Pons (tissue), 1 donor: ENCODE measurements around the gene CELF2.

Experiments
- DNase-seq: peaks from one replicate; pipeline ENCODE4 v3.0.0-alpha.2; 2016; ENCODE audit warnings: low spot score

CELF2 gene

GRCh38 chr10:11023009-11023953 is 5.6 kb downstream of the CELF2 start:
- DNase-seq = no peak

GRCh38 chr10:11024596-11024995 is 6.9 kb downstream of the CELF2 start:
- DNase-seq = no peak

- DNase-seq = no peak
Measured at GRCh38 chr10:11025978-11026377, 8.3 kb downstream of the CELF2 start.

- DNase-seq = no peak
Measured at GRCh38 chr10:11026773-11027172, 9.1 kb downstream of the CELF2 start.

- DNase-seq = no peak
Measured at GRCh38 chr10:11034762-11035161, 17.1 kb downstream of the CELF2 start.

GRCh38 chr10:11035301-11035991 is 17.8 kb downstream of the CELF2 start:
- no peak for DNase-seq

- DNase-seq = peak; percentile 61
Measured at GRCh38 chr10:11036424-11037011, 18.8 kb downstream of the CELF2 start.

- no peak for DNase-seq
Measured at GRCh38 chr10:11037991-11038390, 20.3 kb downstream of the CELF2 start.

GRCh38 chr10:11042357-11042756 is 24.7 kb downstream of the CELF2 start:
- DNase-seq = no peak

- DNase-seq = no peak
Measured at GRCh38 chr10:11043039-11043438, 25.4 kb downstream of the CELF2 start.

- no peak for DNase-seq
Measured at GRCh38 chr10:11043446-11044127, 25.9 kb downstream of the CELF2 start.

GRCh38 chr10:11045487-11045886 is 27.8 kb downstream of the CELF2 start:
- DNase-seq = no peak

- DNase-seq = no peak
Measured at GRCh38 chr10:11045995-11046775, 28.5 kb downstream of the CELF2 start.

- DNase-seq = no peak
Measured at GRCh38 chr10:11046776-11047160, 29.1 kb downstream of the CELF2 start.

GRCh38 chr10:11048707-11049278 is 31.1 kb downstream of the CELF2 start:
- DNase-seq = no peak

- DNase-seq = no peak
Measured at GRCh38 chr10:11049806-11050205, 32.1 kb downstream of the CELF2 start.

GRCh38 chr10:11050301-11051287 is 32.9 kb downstream of the CELF2 start:
- DNase-seq = no peak

- DNase-seq = no peak
Measured at GRCh38 chr10:11057018-11057417, 39.3 kb downstream of the CELF2 start.

GRCh38 chr10:11057448-11057847 is 39.8 kb downstream of the CELF2 start:
- no peak for DNase-seq

GRCh38 chr10:11057994-11058393 is 40.3 kb downstream of the CELF2 start:
- DNase-seq = no peak
